HepG2 (cell line): Measurements from ENCODE around the gene SNRPD3. TPM values are rescaled to one million over a fixed set of nuclear protein-coding genes. Genes with fewer than 3 reads are reported as not detected.
A peak's percentile ranks its signal among the peaks of the same experiment; 100 is the strongest.

Experiments used
- BRCA1 ChIP-seq: sonication (generic); formaldehyde crosslinking; IDR thresholded peaks from 2 replicates; pipeline ENCODE4 v1.4.0; 2020; ENCODE audit warnings: missing genetic modification reagents
- CENPBD1 ChIP-seq: sonication (generic); formaldehyde crosslinking; IDR thresholded peaks from 2 replicates; pipeline ENCODE4 v1.8.0; 2022; ENCODE audit warnings: missing genetic modification reagents, low read depth, mild to moderate bottlenecking, borderline replicate concordance
- DMAP1 ChIP-seq: IDR thresholded peaks from 2 replicates; pipeline ENCODE4 v1.6.1; 2016
- ESRRA ChIP-seq: sonication (generic); formaldehyde crosslinking; IDR thresholded peaks from 2 replicates; pipeline ENCODE4 v1.5.1; 2020; ENCODE audit warnings: mild to moderate bottlenecking, low read depth, missing genetic modification reagents
- JUN ChIP-seq: sonication (generic); formaldehyde crosslinking; IDR thresholded peaks from 2 replicates; pipeline ENCODE4 v1.4.0; 2020; ENCODE audit warnings: mild to moderate bottlenecking, missing genetic modification reagents
- MTA1 ChIP-seq: sonication (generic); formaldehyde crosslinking; IDR thresholded peaks from 2 replicates; pipeline ENCODE4 v1.4.0; 2020; ENCODE audit warnings: missing genetic modification reagents, mild to moderate bottlenecking, borderline replicate concordance
- NFKBIZ ChIP-seq: IDR thresholded peaks from 2 replicates; pipeline ENCODE4 v1.6.1; 2018; ENCODE audit warnings: missing genetic modification reagents, missing compliant biosample characterization
- SKIL ChIP-seq: sonication (generic); formaldehyde crosslinking; IDR thresholded peaks from 2 replicates; pipeline ENCODE4 v1.8.0; 2022; ENCODE audit warnings: missing genetic modification reagents, mild to moderate bottlenecking, moderate library complexity, borderline replicate concordance
- SRSF9 ChIP-seq: fragments of 200-400 bp; formaldehyde crosslinking; IDR thresholded peaks from 2 replicates; pipeline ENCODE4 v1.6.1; 2018; ENCODE audit warnings: borderline replicate concordance, mild to moderate bottlenecking, low read depth, low read length; ENCODE audit not compliant: insufficient read depth, poor library complexity, severe bottlenecking
- TCF7L2 ChIP-seq: IDR thresholded peaks from 2 replicates; pipeline ENCODE4 v1.6.1; 2011; ENCODE audit warnings: mild to moderate bottlenecking, low read depth, low read length, moderate library complexity
- ZBED4 ChIP-seq: sonication (generic); formaldehyde crosslinking; IDR thresholded peaks from 2 replicates; pipeline ENCODE4 v1.4.0; 2020; ENCODE audit warnings: missing genetic modification reagents, borderline replicate concordance
- ZBTB14 ChIP-seq: sonication (generic); formaldehyde crosslinking; IDR thresholded peaks from 2 replicates; pipeline ENCODE4 v1.4.0; 2020; ENCODE audit warnings: missing genetic modification reagents
- ZC3H4 ChIP-seq: sonication (generic); formaldehyde crosslinking; IDR thresholded peaks from 2 replicates; pipeline ENCODE4 v1.4.0; 2020; ENCODE audit warnings: missing genetic modification reagents, borderline replicate concordance
- ZNF18 ChIP-seq: sonication (generic); formaldehyde crosslinking; IDR thresholded peaks from 2 replicates; pipeline ENCODE4 v1.8.0; 2022; ENCODE audit warnings: mild to moderate bottlenecking, missing genetic modification reagents; ENCODE audit not compliant: insufficient replicate concordance
- ZNF224 ChIP-seq: sonication (generic); formaldehyde crosslinking; IDR thresholded peaks from 2 replicates; pipeline ENCODE4 v1.5.0; 2020; ENCODE audit warnings: mild to moderate bottlenecking, missing genetic modification reagents
- ZNF329 ChIP-seq: sonication (generic); formaldehyde crosslinking; IDR thresholded peaks from 2 replicates; pipeline ENCODE4 v1.9.0; 2021; ENCODE audit warnings: low read depth, mild to moderate bottlenecking, missing genetic modification reagents
- ZNF775 ChIP-seq: sonication (generic); formaldehyde crosslinking; IDR thresholded peaks from 2 replicates; pipeline ENCODE4 v1.4.0; 2020; ENCODE audit warnings: missing genetic modification reagents, mild to moderate bottlenecking, moderate library complexity, borderline replicate concordance
- ZNF792 ChIP-seq: IDR thresholded peaks from 2 replicates; pipeline ENCODE4 v1.6.1; 2016
- ZNF841 ChIP-seq: sonication (generic); formaldehyde crosslinking; IDR thresholded peaks from 2 replicates; pipeline ENCODE4 v1.8.1; 2023; ENCODE audit warnings: missing genetic modification reagents, borderline replicate concordance
- polyA plus RNA-seq, 8 experiments: library from polyadenylated mRNA; depleted of rRNA in 3 of 8; stranded (reverse) in 7 of 8; unstranded in 1 of 8; fragments of >200 nt; fragmentation: Illumina TruSeq in 4 of 8; extraction: Trizol in 4 of 8; gene quantifications; 2 replicates each; pipeline versions ENCODE4 v1.2.1 to v1.2.3, GENCODE V29; 2011 to 2016; ENCODE audit warnings: low read depth in 4 of 8, missing spikeins in 1 of 8, mixed read lengths in 1 of 8; ENCODE audit not compliant: insufficient read depth in 1 of 8
- total RNA-seq, 5 experiments: library from RNA; depleted of rRNA; stranded (reverse); fragments of >200 nt; fragmentation: Illumina TruSeq; extraction: Trizol; gene quantifications; 2 replicates each; pipeline ENCODE4 v1.2.3, GENCODE V29; 2016; ENCODE audit warnings: low read depth in 1 of 5

The SNRPD3 gene
- total and polyA plus RNA-seq, 2 of the 13 experiments (the other 11 are each of a cell fraction or from before 2014, with no cell fraction given), result 110 to 209 TPM

- TF ChIP-seq ESRRA (CRISPR knock-in tag) (no peak), ZC3H4 (CRISPR knock-in tag) (no peak), ZBTB14 (CRISPR knock-in tag) (no peak), DMAP1 (peak; percentile 51; the same call in 1 of the 2 replicates), ZBED4 (CRISPR knock-in tag) (peak; percentile 85; the same call in 1 of the 2 replicates), ZNF18 (CRISPR knock-in tag) (no peak), TCF7L2 (no peak), ZNF224 (0 out of 2 replicates have a peak, but pooled peaks have one; percentile 34), ZNF775 (no peak), NFKBIZ (no peak), CENPBD1 (no peak), ZNF841 (CRISPR knock-in tag) (no peak), MTA1 (CRISPR knock-in tag) (peak; percentile 91; the same call in 1 of the 2 replicates), SKIL (peak; percentile 59; the same call in 1 of the 2 replicates), BRCA1 (CRISPR knock-in tag) (no peak), SRSF9 (no peak), ZNF792 (CRISPR knock-in tag) (no peak), JUN (CRISPR knock-in tag) (no peak), ZNF329 (CRISPR knock-in tag) (no peak)
Observed at GRCh38 chr22:24601217-24602104, 45.7 kb downstream of the SNRPD3 start (continued).
